Measurements from ENCODE around the gene PSIP1.
A peak's percentile ranks its signal among the peaks of the same experiment; 100 is the strongest.

Gene PSIP1

DNA sequence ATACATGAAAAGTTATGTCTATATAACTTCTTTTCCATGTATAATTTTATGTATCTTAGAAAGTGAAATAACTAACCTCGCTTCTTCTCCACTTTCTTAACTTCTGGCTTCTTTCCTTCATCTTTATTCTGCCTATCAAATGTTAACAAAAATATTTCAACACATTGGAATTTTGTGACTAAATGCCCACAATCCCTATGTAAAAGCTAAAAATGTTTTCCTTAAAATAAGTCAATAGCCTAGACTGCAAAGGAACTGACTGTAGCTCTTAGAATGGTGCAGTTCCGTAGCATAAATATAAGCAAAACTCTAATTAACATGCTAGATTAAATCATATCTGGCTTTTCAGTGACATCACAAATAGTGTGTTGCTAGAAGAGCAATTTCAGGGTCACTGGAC, 40.9 kb downstream of the PSIP1 start:
- Histone ChIP-seq H3K9me3 (ENCODE audit: control insufficient read depth, insufficient read depth, low read depth, low read length) (no peaks in the 10 kb centered on the region), H3K27ac (ENCODE audit: extremely low read depth, low read depth, low read length) (no peak overlapping the region), H3K36me3 (ENCODE audit: control insufficient read depth in 2 of 2, insufficient read depth in 1 of 2, low read length in 2 of 2) (peaks cover 46 to 92% of the 10 kb centered on the region in 2 experiments), H3K4me3 (ENCODE audit: low read depth, low read length) (no peak overlapping the region), H3K4me1 (ENCODE audit: control insufficient read depth, insufficient read depth, low read length) (no peaks in the 10 kb centered on the region)
- ChIA-PET POLR2A (no interaction called here), CTCF (no interaction called here)
- TF ChIP-seq ZNF223 (tag by site-specific recombination; IDR thresholded peaks at IDR 0.05): no peak
- TF ChIP-seq YY2 (tag by site-specific recombination; IDR thresholded peaks at IDR 0.05): no peak
- no peak for TF ChIP-seq SP7 (tag by site-specific recombination; IDR thresholded peaks at IDR 0.05)
- TF ChIP-seq ZNF202 (tag by site-specific recombination; IDR thresholded peaks at IDR 0.05; ENCODE audit: borderline replicate concordance): no peak
- TF ChIP-seq ZNF544 (tag by site-specific recombination; IDR thresholded peaks at IDR 0.05): no peak
- no peak for TF ChIP-seq ZNF10 (tag by site-specific recombination; IDR thresholded peaks at IDR 0.05)
- TF ChIP-seq, protein P1, sequence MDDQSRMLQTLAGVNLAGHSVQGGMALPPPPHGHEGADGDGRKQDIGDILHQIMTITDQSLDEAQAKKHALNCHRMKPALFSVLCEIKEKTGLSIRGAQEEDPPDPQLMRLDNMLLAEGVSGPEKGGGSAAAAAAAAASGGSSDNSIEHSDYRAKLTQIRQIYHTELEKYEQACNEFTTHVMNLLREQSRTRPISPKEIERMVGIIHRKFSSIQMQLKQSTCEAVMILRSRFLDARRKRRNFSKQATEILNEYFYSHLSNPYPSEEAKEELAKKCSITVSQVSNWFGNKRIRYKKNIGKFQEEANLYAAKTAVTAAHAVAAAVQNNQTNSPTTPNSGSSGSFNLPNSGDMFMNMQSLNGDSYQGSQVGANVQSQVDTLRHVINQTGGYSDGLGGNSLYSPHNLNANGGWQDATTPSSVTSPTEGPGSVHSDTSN (CRISPR knock-in tag; IDR thresholded peaks at IDR 0.05): no peak
- no peak for TF ChIP-seq SP2 (tag by site-specific recombination; IDR thresholded peaks at IDR 0.05)

DNA sequence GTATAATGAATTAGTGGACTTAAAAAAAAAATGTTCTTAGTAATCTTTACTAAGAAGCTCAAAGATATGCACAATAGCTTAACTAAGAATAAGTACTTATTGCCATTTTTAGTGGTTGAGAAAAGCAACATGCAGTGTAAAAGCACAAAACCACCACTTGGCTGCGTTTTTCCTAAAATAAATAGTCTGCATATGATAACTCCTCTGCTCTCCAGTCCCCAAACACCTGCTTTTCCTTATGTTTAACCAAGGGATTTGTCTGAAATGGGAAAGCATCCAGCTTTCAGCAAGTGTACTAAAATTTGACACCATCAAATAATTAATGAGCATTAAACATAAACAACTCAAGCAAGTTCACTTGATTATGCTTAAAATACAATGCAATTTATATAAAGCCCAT, 41.4 kb downstream of the PSIP1 start:
- peaks cover 50 to 95% of the 10 kb centered on the region in 2 experiments for H3K36me3 ChIP-seq (ENCODE audit: control insufficient read depth in 2 of 2, insufficient read depth in 1 of 2, low read length in 2 of 2)
- ChIA-PET POLR2A (no interaction called here), CTCF (interaction anchor here (1.2 to 1.4 kb wide), 2 partner anchors 40 to 83 kb away, joined by 3 read pairs; partner anchors contain the start of gene CCDC171)

GRCh38 chr9:15468145-15468544, 42.6 kb downstream of the PSIP1 start:
- H3K36me3 ChIP-seq (ENCODE audit: control insufficient read depth in 2 of 2, insufficient read depth in 1 of 2, low read length in 2 of 2): peaks cover 50 to 93% of the 10 kb centered on the region in 2 experiments
- CTCF ChIA-PET: interaction anchor here (1.2 to 1.4 kb wide), 2 partner anchors 39 to 85 kb away, joined by 3 read pairs; partner anchors contain the start of gene CCDC171
- H3K4me3 ChIP-seq (ENCODE audit: low read depth, low read length): no peak overlapping the region

More for the DNA sequence above, 41.4 kb downstream of the PSIP1 start:
- TF ChIP-seq PRDM6 (tag by site-specific recombination; IDR thresholded peaks at IDR 0.05) (0 out of 2 replicates have a peak, but pooled peaks have one; percentile 6), ZNF621 (tag by site-specific recombination; IDR thresholded peaks at IDR 0.05) (no peak)
- Histone ChIP-seq H3K4me3 (ENCODE audit: low read depth, low read length) (no peak overlapping the region), H3K27ac (ENCODE audit: extremely low read depth, low read depth, low read length) (no peak overlapping the region), H3K4me1 (ENCODE audit: control insufficient read depth, insufficient read depth, low read length) (no peaks in the 10 kb centered on the region), H3K9me3 (ENCODE audit: control insufficient read depth, insufficient read depth, low read depth, low read length) (no peaks in the 10 kb centered on the region)

More at GRCh38 chr9:15468145-15468544, 42.6 kb downstream of the PSIP1 start:
- POLR2A ChIA-PET: no interaction called here
- H3K27ac ChIP-seq (ENCODE audit: extremely low read depth, low read depth, low read length): no peak overlapping the region
- H3K9me3 ChIP-seq (ENCODE audit: control insufficient read depth, insufficient read depth, low read depth, low read length): no peaks in the 10 kb centered on the region
- H3K4me1 ChIP-seq (ENCODE audit: control insufficient read depth, insufficient read depth, low read length): no peaks in the 10 kb centered on the region
- TF ChIP-seq ZNF354C (tag by site-specific recombination; IDR thresholded peaks at IDR 0.05; ENCODE audit: borderline replicate concordance, low read depth): no peak
- TF ChIP-seq ZNF677 (tag by site-specific recombination; IDR thresholded peaks at IDR 0.05): no peak
- TF ChIP-seq ZNF341 (tag by site-specific recombination; IDR thresholded peaks at IDR 0.05; ENCODE audit: low read depth): no peak
- TF ChIP-seq GLIS2 (tag by site-specific recombination; IDR thresholded peaks at IDR 0.05): no peak
- no peak for TF ChIP-seq ZNF26 (tag by site-specific recombination; IDR thresholded peaks at IDR 0.05)
- TF ChIP-seq ZNF426 (tag by site-specific recombination; IDR thresholded peaks at IDR 0.05): no peak
- no peak for TF ChIP-seq OVOL3 (tag by site-specific recombination; IDR thresholded peaks at IDR 0.05)
- TF ChIP-seq ZNF146 (tag by site-specific recombination; IDR thresholded peaks at IDR 0.05): no peak
- TF ChIP-seq, protein P2, sequence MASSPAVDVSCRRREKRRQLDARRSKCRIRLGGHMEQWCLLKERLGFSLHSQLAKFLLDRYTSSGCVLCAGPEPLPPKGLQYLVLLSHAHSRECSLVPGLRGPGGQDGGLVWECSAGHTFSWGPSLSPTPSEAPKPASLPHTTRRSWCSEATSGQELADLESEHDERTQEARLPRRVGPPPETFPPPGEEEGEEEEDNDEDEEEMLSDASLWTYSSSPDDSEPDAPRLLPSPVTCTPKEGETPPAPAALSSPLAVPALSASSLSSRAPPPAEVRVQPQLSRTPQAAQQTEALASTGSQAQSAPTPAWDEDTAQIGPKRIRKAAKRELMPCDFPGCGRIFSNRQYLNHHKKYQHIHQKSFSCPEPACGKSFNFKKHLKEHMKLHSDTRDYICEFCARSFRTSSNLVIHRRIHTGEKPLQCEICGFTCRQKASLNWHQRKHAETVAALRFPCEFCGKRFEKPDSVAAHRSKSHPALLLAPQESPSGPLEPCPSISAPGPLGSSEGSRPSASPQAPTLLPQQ (tag by site-specific recombination; IDR thresholded peaks at IDR 0.05): no peak
- no peak for TF ChIP-seq REPIN1 (tag by site-specific recombination; IDR thresholded peaks at IDR 0.05; ENCODE audit: low read depth)
